Astrocyte of the spinal cord (primary cell): ENCODE data around the gene PMM2.

ENCODE experiments used
- DNase-seq: peaks from one replicate; pipeline ENCODE4 v3.0.0; 2011; ENCODE audit warnings: low read depth, low spot score
- H3K4me3 ChIP-seq: 2 replicates; pipeline ENCODE4 v1.5.1; 2011; ENCODE audit warnings: low read depth, mild to moderate bottlenecking, low read length, moderate library complexity
- CTCF ChIP-seq: IDR thresholded peaks from 2 replicates; pipeline ENCODE4 v1.5.1; 2012; ENCODE audit warnings: low read depth, mild to moderate bottlenecking, low read length, inconsistent platforms
- in situ Hi-C: cut with HindIII; loops from 2 replicates; pipeline ENCODE4 v1.10.0; 2017; ENCODE audit warnings: low sequenced_read_pairs

The PMM2 gene

GRCh38 chr16:8861563-8862308 is 64.1 kb downstream of the PMM2 start:
- no peak overlapping the region for H3K4me3 ChIP-seq
- in situ Hi-C loops: no loop called here
- no peak for DNase-seq
- no peak for TF ChIP-seq CTCF

- H3K4me3 ChIP-seq: no peak overlapping the region
- in situ Hi-C loops: no loop called here
- DNase-seq: no peak
- no peak for TF ChIP-seq CTCF
Observed at GRCh38 chr16:8862309-8863130, 64.9 kb downstream of the PMM2 start.

DNA sequence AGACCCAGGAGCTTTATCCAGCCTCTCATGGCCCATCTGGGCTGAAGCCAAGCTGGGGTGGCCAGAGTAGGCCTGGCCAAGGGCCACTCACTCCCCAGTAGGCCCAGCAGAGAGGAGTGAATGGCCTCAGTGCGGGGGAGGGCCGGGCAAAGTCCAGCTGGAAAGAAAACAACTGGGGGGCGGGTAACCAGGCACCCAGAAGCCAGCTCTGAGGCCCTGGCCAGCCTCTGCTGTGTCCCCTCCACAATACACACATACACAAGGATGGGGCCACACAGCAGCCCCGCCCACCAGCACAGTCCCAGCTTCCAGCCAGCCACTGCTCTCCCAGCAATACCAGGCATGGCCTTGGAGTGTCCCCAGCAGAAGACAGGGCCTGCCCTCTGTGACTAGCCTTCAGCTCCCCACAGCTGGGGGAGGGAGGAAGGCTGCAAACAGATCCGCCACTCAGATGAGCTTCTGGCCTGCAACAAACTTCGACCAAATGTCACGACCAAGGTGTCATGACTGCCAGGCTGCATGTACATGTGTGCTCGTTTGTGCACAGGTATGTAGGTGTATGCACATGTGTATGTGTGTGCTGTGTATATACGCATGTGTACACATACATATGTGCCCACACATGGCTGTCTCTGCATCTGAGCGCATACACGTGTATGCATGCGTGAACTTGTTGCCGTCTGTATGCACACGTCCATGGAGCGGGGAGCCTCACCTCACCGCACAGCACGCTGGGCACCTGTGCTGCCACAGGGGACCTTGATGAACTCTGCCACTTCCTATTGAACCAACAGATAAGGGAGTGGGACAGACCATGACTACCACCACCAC is 66.2 kb downstream of the PMM2 start:
- H3K4me3 ChIP-seq: no peak overlapping the region
- no peak for DNase-seq
- in situ Hi-C loops: no loop called here
- TF ChIP-seq CTCF: no peak

DNA sequence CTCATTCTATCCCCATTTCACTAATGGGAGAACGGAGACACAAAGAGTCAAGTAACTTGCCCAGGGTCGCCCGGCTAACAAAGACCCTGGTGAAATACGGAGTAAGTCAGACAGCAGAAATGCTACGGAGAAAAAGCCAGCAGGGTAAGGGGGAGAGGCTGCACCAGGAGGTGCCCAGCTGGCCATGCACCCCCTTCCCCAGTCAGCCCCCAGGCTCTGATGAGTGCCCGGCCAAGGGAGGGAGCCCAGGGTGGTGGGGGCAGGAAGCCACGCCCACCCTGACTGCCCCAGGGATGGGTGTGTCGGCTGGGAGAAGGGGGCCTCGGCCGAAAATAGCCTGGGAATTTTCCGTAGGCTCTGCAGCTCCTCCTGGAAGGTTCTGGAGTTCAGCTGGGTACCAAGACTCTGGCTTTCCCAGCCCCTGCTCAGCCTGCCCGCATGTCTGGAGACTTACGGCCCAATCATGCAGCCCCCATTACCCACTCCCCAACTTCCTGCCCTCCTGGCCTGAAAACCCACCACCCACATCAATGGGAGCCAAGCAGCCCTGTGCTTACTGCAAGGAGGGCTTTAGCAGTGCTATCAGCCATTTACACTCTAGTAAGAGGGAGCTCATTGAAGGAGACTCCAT is 67.0 kb downstream of the PMM2 start:
- in situ Hi-C loops: no loop called here
- DNase-seq: no peak
- H3K4me3 ChIP-seq: no peak overlapping the region
- no peak for TF ChIP-seq CTCF

DNA sequence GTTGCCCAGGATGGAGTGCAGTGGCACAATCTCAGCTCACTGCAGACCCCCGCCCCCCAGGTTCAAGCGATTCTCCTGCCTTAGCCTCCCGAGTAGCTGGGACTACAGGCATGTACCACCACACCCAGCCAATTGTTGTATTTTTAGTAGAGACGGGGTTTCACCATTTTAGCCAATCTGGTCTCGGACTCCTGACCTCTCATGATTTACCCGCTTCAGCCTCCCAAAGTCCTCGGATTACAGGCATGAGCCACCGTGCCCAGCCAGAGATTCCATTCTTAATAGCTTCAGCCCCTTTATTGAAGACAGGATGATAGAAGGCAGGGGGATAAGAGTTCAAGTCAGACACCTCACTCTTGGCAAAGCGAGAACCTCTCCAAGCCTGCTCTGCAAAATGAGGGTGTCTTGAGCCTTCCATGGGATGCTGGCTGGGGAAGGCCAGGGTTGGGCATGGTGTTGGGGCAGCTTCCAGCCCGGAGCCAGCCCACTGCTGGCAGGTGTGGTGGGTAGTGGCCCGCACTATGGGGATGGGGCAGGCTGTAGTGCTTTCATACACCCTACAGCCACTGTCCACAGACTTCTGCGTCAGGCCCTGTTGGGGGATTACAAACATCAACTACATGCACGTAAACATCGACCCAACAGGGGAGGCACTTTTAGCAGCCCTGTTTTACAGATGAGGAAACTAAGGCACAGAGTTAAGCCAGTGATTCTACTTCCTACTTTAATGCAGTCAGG is 67.7 kb downstream of the PMM2 start:
- no peak for TF ChIP-seq CTCF
- no peak for DNase-seq
- in situ Hi-C loops: no loop called here
- H3K4me3 ChIP-seq: no peak overlapping the region
